ENCODE results near the gene ZNF276. TPM values are rescaled to one million over a fixed set of nuclear protein-coding genes. Genes with fewer than 3 reads are reported as not detected.

The ZNF276 gene
- total RNA-seq, 3 donors from 2014 or later, result 19.2 to 48.5 (median 31.2) TPM

DNA sequence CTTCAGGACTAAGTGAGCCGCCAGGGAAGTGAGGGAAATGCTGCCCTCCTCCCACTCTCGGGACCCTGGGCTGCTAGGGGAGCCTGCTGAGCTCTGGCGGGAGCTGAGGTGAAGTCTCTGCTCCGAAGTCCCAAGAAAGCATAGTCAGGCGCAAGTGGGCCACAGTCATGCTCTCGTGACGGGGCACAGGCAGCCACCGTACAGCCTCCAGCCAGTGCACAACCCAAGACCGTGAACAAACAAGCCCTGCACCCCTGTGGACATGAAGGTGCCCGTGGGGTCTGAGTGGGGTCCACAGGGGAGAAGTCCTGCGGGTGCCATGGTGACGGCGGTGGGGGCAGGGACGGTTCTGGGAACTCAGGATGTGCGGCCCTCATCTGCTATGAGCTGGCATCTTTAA lies 24.7 kb downstream of the ZNF276 start:
- no peak for DNase-seq (ENCODE audit: low spot score in 2 of 2)
- Histone ChIP-seq H3K27me3 (no peaks in the 10 kb centered on the region), H3K4me1 (no peaks in the 10 kb centered on the region), H3K36me3 (no peaks in the 10 kb centered on the region), H3K9me3 (no peaks in the 10 kb centered on the region), H3K27ac (no peak overlapping the region), H3K4me3 (no peak overlapping the region)
- intact Hi-C loops (cut with DNase I; ENCODE audit: low total_unique reads), result no loop called here
- TF ChIP-seq, protein P1, sequence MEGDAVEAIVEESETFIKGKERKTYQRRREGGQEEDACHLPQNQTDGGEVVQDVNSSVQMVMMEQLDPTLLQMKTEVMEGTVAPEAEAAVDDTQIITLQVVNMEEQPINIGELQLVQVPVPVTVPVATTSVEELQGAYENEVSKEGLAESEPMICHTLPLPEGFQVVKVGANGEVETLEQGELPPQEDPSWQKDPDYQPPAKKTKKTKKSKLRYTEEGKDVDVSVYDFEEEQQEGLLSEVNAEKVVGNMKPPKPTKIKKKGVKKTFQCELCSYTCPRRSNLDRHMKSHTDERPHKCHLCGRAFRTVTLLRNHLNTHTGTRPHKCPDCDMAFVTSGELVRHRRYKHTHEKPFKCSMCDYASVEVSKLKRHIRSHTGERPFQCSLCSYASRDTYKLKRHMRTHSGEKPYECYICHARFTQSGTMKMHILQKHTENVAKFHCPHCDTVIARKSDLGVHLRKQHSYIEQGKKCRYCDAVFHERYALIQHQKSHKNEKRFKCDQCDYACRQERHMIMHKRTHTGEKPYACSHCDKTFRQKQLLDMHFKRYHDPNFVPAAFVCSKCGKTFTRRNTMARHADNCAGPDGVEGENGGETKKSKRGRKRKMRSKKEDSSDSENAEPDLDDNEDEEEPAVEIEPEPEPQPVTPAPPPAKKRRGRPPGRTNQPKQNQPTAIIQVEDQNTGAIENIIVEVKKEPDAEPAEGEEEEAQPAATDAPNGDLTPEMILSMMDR (IDR thresholded peaks at IDR 0.05), result no peak
- TF ChIP-seq POLR2AphosphoS5 (IDR thresholded peaks at IDR 0.05) (no peak), POLR2A (IDR thresholded peaks at IDR 0.05) (no peak)

DNA sequence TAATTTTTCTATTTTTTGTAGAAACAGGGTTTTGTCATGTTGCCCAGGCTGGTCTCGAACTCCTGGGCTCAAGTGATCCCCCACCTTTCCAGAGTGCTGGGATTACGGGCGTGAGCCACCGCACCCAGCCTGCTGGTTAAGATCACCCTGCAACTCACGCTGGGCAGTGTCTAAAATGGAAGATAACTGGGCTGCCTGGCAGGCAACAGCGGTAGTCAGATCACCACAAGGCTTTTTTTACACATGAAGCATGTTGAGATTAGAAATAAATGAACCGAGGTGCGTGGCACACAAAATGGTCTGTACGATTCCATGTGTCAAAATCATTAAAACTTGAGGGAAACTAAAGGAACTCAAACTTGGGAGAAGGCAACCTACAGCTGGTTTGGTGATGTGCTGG lies 26.7 kb downstream of the ZNF276 start:
- TF ChIP-seq POLR2AphosphoS5 (IDR thresholded peaks at IDR 0.05), result no peak
- TF ChIP-seq, protein P1 (IDR thresholded peaks at IDR 0.05), result no peak
- no peak for TF ChIP-seq POLR2A (IDR thresholded peaks at IDR 0.05)
- Histone ChIP-seq H3K27ac (no peak overlapping the region), H3K9me3 (no peaks in the 10 kb centered on the region), H3K4me3 (no peak overlapping the region), H3K4me1 (no peaks in the 10 kb centered on the region), H3K36me3 (no peaks in the 10 kb centered on the region), H3K27me3 (no peaks in the 10 kb centered on the region)
- intact Hi-C loops (cut with DNase I; ENCODE audit: low total_unique reads), result no loop called here
- no peak for DNase-seq (ENCODE audit: low spot score in 2 of 2)

DNA sequence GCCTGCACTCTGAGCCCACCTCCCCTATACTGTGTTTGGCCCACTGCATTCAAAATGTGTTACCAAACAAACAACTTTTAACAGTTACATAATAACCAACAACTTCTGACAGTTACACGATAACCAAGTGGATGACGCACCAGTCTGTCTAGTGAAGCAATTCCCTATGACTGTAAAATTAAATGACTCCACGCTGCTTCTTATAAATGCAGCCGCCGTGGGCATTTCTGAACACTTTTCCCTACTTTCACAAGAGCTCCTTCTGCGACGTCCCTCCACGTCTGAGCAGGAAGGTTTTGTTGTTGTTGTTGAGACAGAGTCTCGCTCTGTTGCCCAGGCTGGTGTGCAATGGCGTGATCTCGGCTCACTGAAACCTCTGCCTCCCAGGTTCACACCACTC lies 27.6 kb downstream of the ZNF276 start:
- Histone ChIP-seq H3K9me3 (no peaks in the 10 kb centered on the region), H3K4me1 (no peaks in the 10 kb centered on the region), H3K27ac (no peak overlapping the region), H3K36me3 (no peaks in the 10 kb centered on the region), H3K4me3 (no peak overlapping the region), H3K27me3 (no peaks in the 10 kb centered on the region)
- no peak for DNase-seq (ENCODE audit: low spot score in 2 of 2)
- intact Hi-C loops (cut with DNase I; ENCODE audit: low total_unique reads), result no loop called here
- TF ChIP-seq POLR2A (IDR thresholded peaks at IDR 0.05) (no peak), POLR2AphosphoS5 (IDR thresholded peaks at IDR 0.05) (no peak)
- TF ChIP-seq, protein P1 (IDR thresholded peaks at IDR 0.05), result no peak

DNA sequence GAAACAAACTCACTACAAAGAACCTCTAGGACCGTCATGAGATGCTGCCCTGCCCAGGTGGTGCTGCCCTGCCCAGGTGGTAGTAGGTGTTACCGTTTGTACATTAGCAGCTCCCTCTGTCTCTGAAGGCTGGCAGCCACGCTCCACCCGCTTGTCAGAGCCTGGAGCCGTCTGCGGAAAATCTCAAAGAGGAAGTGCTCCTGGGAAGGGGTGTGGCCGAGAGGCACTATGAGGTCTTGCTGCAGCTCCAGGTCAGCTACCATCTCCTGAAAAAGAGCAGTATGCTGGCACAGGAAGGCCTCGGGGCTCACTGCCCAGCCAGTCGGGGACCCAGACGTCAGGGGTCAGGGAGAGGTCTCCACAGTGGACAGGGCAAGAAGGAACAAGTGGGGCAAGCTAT lies 28.3 kb downstream of the ZNF276 start:
- intact Hi-C loops (cut with DNase I; ENCODE audit: low total_unique reads), result no loop called here
- H3K36me3 ChIP-seq, result no peaks in the 10 kb centered on the region
- H3K27me3 ChIP-seq, result no peaks in the 10 kb centered on the region
- TF ChIP-seq POLR2A (IDR thresholded peaks at IDR 0.05) (no peak), POLR2AphosphoS5 (IDR thresholded peaks at IDR 0.05) (no peak)
- TF ChIP-seq, protein P1 (IDR thresholded peaks at IDR 0.05), result no peak
- H3K4me3 ChIP-seq, result no peak overlapping the region
- H3K27ac ChIP-seq, result no peak overlapping the region
- DNase-seq (ENCODE audit: low spot score in 2 of 2), result no peak
- no peaks in the 10 kb centered on the region for H3K9me3 ChIP-seq
- no peaks in the 10 kb centered on the region for H3K4me1 ChIP-seq

DNA sequence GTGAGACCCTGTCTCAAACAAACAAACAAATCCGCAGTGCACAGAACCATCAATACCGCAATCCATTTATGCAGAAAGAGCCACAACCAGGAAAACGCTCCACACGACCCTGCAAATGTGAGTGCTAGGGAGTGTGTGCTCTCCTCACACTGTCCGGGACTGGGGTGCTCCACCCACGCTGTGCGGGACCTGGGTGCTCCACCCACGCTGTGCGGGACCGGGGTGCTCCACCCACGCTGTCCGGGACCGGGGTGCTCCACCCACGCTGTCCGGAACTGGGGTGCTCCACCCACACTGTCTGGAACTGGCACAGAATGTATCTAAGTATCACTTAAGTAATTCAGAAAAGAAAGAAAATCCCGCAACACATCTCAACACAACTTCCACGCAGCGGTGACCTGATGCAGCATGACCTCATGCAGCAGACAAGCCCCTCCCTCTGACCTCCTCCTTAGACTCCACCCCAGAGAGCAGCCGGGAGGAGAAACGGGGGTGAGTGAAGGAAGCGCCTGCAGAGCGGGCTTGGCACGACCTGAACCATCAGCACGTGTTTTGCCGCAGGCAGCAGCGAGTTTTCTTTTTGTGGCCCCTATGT lies 38.5 kb downstream of the ZNF276 start:
- Histone ChIP-seq H3K27me3 (no peaks in the 10 kb centered on the region), H3K36me3 (no peaks in the 10 kb centered on the region), H3K27ac (no peak overlapping the region), H3K4me1 (no peaks in the 10 kb centered on the region), H3K9me3 (no peaks in the 10 kb centered on the region), H3K4me3 (no peak overlapping the region)
- TF ChIP-seq, protein P1 (IDR thresholded peaks at IDR 0.05), result no peak
- TF ChIP-seq POLR2A (IDR thresholded peaks at IDR 0.05) (no peak), POLR2AphosphoS5 (IDR thresholded peaks at IDR 0.05) (no peak)
- intact Hi-C loops (cut with DNase I; ENCODE audit: low total_unique reads), result no loop called here
- no peak for DNase-seq (ENCODE audit: low spot score in 2 of 2)
